ENCODE data around the gene MXRA8. TPM values are rescaled to one million over a fixed set of nuclear protein-coding genes. Genes with fewer than 3 reads are reported as not detected.

The MXRA8 gene
- total RNA-seq, 1 donor from 2014 or later, result 0.16 TPM

GRCh38 chr1:1397839-1398523, 39.6 kb upstream of the MXRA8 start:
- no peak for TF ChIP-seq CTCF (IDR thresholded peaks at IDR 0.05)
- ChIA-PET CTCF (interaction anchor here (1.4 kb wide), 2 partner anchors 10 to 42 kb away, joined by 3 read pairs; no protein-coding TSS in a partner anchor), POLR2A (interaction anchor here (0.7 to 5.6 kb wide), 6 partner anchors 10 to 173 kb away, joined by 3 to 116 read pairs (median 4); partner anchors contain the start of genes AURKAIP1, MRPL20 and TAS1R3)
- H3K4me1 Mint-ChIP-seq, result peaks cover 52% of the 10 kb centered on the region
- no peaks in the 10 kb centered on the region for H3K27me3 Mint-ChIP-seq
- ATAC-seq (ENCODE audit: low read depth), result no peak
- H3K9me3 Mint-ChIP-seq, result no peaks in the 10 kb centered on the region
- peak overlapping the region; percentile 92 for H3K4me3 Mint-ChIP-seq
- peaks cover 76% of the 10 kb centered on the region for H3K36me3 Mint-ChIP-seq (ENCODE audit: low read depth)
- H3K27ac Mint-ChIP-seq, result peak overlapping the region; percentile 70
- intact Hi-C loops (cut with micrococcal nuclease), result no loop called here
- DNase-seq, result no peak

- ChIA-PET POLR2A (interaction anchor here (0.7 to 5.6 kb wide), 3 partner anchors 12 to 60 kb away, joined by 5 to 116 read pairs (median 6); partner anchors contain the start of genes AURKAIP1 and MRPL20), CTCF (no interaction called here)
- intact Hi-C loops (cut with micrococcal nuclease), result no loop called here
- TF ChIP-seq CTCF (IDR thresholded peaks at IDR 0.05), result no peak
- Mint-ChIP-seq H3K27me3 (no peaks in the 10 kb centered on the region), H3K9me3 (no peaks in the 10 kb centered on the region), H3K4me3 (no peak overlapping the region), H3K36me3 (ENCODE audit: low read depth) (peaks cover 76% of the 10 kb centered on the region), H3K4me1 (peaks cover 37% of the 10 kb centered on the region), H3K27ac (no peak overlapping the region)
- DNase-seq (no peak), ATAC-seq (ENCODE audit: low read depth) (no peak)
Measured at GRCh38 chr1:1395166-1395565, 36.8 kb upstream of the MXRA8 start.

DNA sequence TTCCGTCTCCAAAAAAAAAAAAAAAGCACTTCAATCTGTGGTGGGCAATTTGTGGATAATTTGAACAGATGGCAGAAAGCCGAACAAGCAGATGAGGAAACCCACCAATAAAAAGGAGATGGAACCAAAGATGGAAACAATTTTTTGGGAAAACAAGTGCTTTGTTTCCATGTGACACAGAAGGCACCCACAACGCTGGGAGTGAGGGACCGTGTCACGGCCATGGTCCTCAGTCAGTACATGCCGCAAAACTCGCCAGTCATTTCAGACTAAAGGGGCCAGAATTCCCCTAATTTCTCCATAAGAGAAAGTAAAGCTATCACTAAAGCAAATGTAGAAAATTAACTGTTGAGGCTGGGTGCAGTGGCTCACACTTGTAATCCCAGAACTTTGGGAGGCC, 35.8 kb upstream of the MXRA8 start:
- ChIA-PET POLR2A (interaction anchor here (0.9 kb wide), 1 partner anchor 19 kb away, joined by 3 read pairs; the partner anchor contains the start of gene AURKAIP1), CTCF (no interaction called here)
- Mint-ChIP-seq H3K4me3 (no peak overlapping the region), H3K36me3 (ENCODE audit: low read depth) (peaks cover 81% of the 10 kb centered on the region), H3K27me3 (no peaks in the 10 kb centered on the region), H3K9me3 (no peaks in the 10 kb centered on the region), H3K4me1 (peaks cover 32% of the 10 kb centered on the region), H3K27ac (no peak overlapping the region)
- intact Hi-C loops (cut with micrococcal nuclease), result no loop called here
- DNase-seq (no peak), ATAC-seq (ENCODE audit: low read depth) (no peak)
- TF ChIP-seq CTCF (IDR thresholded peaks at IDR 0.05), result no peak

DNA sequence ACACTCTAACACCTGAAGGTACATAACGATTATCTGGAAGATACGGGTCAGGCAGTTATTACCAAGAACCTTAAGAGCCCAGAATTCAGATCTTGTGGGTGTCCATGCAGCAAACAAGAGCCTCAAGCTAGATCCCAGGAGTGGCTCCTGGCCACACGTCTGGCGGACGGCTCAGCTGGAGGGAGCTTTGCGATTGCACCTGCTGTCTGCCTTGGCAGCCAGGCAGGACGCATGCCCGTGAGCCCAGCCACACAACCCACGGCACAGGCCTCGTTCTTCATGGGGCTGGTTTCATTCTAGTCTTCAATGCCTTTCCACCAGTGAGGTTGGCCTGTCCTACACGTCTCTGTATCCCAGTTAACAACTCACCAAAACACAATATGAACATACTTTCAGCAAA, 35.1 kb upstream of the MXRA8 start:
- H3K4me1 Mint-ChIP-seq, result peaks cover 30% of the 10 kb centered on the region
- no peak overlapping the region for H3K27ac Mint-ChIP-seq
- no peak for DNase-seq
- ChIA-PET POLR2A (no interaction called here), CTCF (no interaction called here)
- TF ChIP-seq CTCF (IDR thresholded peaks at IDR 0.05), result no peak
- H3K4me3 Mint-ChIP-seq, result no peak overlapping the region
- H3K36me3 Mint-ChIP-seq (ENCODE audit: low read depth), result peaks cover 86% of the 10 kb centered on the region
- intact Hi-C loops (cut with micrococcal nuclease), result no loop called here
- H3K27me3 Mint-ChIP-seq, result no peaks in the 10 kb centered on the region
- H3K9me3 Mint-ChIP-seq, result no peaks in the 10 kb centered on the region
- ATAC-seq (ENCODE audit: low read depth), result no peak

- Mint-ChIP-seq H3K9me3 (no peaks in the 10 kb centered on the region), H3K27me3 (no peaks in the 10 kb centered on the region), H3K4me3 (no peak overlapping the region), H3K36me3 (ENCODE audit: low read depth) (peaks cover 86% of the 10 kb centered on the region), H3K4me1 (peaks cover 26% of the 10 kb centered on the region), H3K27ac (no peak overlapping the region)
- intact Hi-C loops (cut with micrococcal nuclease), result no loop called here
- ChIA-PET POLR2A (no interaction called here), CTCF (no interaction called here)
- DNase-seq, result no peak
- TF ChIP-seq CTCF (IDR thresholded peaks at IDR 0.05), result no peak
- no peak for ATAC-seq (ENCODE audit: low read depth)
Measured at GRCh38 chr1:1393014-1393413, 34.7 kb upstream of the MXRA8 start.

Measured in activated B cell treated with CpG ODN at 0.5 μM for 24 hours (primary cell).